ENCODE results near the gene PPP6R2.

GRCh38 chr22:50329236-50329635 lies 13.9 kb upstream of the PPP6R2 start:
- TF ChIP-seq CTCF (IDR thresholded peaks at IDR 0.05 in 8 of 11, conservative IDR thresholded peaks at IDR 0.05 in 3 of 11) (no peak), POLR2A (IDR thresholded peaks at IDR 0.05) (no peak), POLR2AphosphoS5 (IDR thresholded peaks at IDR 0.05) (no peak)

Data from spleen (tissue), 7 donors.